ENCODE results near the gene MEIS1. TPM values are rescaled to one million over a fixed set of nuclear protein-coding genes. Genes with fewer than 3 reads are reported as not detected.

MEIS1 gene
- total RNA-seq, 2 donors from 2014 or later, result 15.4 to 23.7 TPM

GRCh38 chr2:66570471-66570870, 135.5 kb downstream of the MEIS1 start:
- no peaks in the 10 kb centered on the region for H3K36me3 ChIP-seq
- DNase-seq (ENCODE audit: low spot score), result no peak
- no peak overlapping the region for H3K27ac ChIP-seq
- intact Hi-C loops (cut with DNase I), result loop anchor here (10.0 kb wide), 3 partner anchors 284 to 846 kb away; no protein-coding TSS in a partner anchor
- no peaks in the 10 kb centered on the region for H3K9me3 ChIP-seq
- H3K4me1 ChIP-seq (replicated peaks), result peaks cover 1% of the 10 kb centered on the region
- no peak overlapping the region for H3K4me3 ChIP-seq
- H3K27me3 ChIP-seq (replicated peaks; ENCODE audit: insufficient read depth), result no peaks in the 10 kb centered on the region
- 74% methylated on average over 3 of the region's 3 CpGs for WGBS
- no peak for TF ChIP-seq POLR2A (IDR thresholded peaks at IDR 0.05)
- TF ChIP-seq CTCF (IDR thresholded peaks at IDR 0.05), result no peak
- no peak for TF ChIP-seq POLR2AphosphoS5 (IDR thresholded peaks at IDR 0.05)

- WGBS, result 79% methylated on average over 6 of the region's 6 CpGs
- Histone ChIP-seq H3K36me3 (no peaks in the 10 kb centered on the region), H3K4me1 (replicated peaks) (peaks cover 7% of the 10 kb centered on the region), H3K27ac (no peak overlapping the region), H3K9me3 (no peaks in the 10 kb centered on the region), H3K27me3 (replicated peaks; ENCODE audit: insufficient read depth) (peaks cover 8% of the 10 kb centered on the region), H3K4me3 (no peak overlapping the region)
- no peak for DNase-seq (ENCODE audit: low spot score)
- TF ChIP-seq POLR2AphosphoS5 (IDR thresholded peaks at IDR 0.05), result no peak
- no peak for TF ChIP-seq POLR2A (IDR thresholded peaks at IDR 0.05)
- TF ChIP-seq CTCF (IDR thresholded peaks at IDR 0.05), result no peak
- intact Hi-C loops (cut with DNase I), result loop anchor here (10.0 kb wide), 3 partner anchors 283 to 847 kb away; no protein-coding TSS in a partner anchor
Measured at GRCh38 chr2:66571918-66572317, 137.0 kb downstream of the MEIS1 start.

GRCh38 chr2:66572391-66572790, 137.5 kb downstream of the MEIS1 start:
- peaks cover 8% of the 10 kb centered on the region for H3K27me3 ChIP-seq (replicated peaks; ENCODE audit: insufficient read depth)
- WGBS, result 68% methylated on average over 3 of the region's 3 CpGs
- H3K4me1 ChIP-seq (replicated peaks), result peaks cover 7% of the 10 kb centered on the region
- no peaks in the 10 kb centered on the region for H3K36me3 ChIP-seq
- H3K4me3 ChIP-seq, result no peak overlapping the region
- H3K9me3 ChIP-seq, result no peaks in the 10 kb centered on the region
- H3K27ac ChIP-seq, result no peak overlapping the region
- TF ChIP-seq POLR2AphosphoS5 (IDR thresholded peaks at IDR 0.05) (no peak), POLR2A (IDR thresholded peaks at IDR 0.05) (no peak), CTCF (IDR thresholded peaks at IDR 0.05) (no peak)
- DNase-seq (ENCODE audit: low spot score), result no peak
- intact Hi-C loops (cut with DNase I), result loop anchor here (10.0 kb wide), 3 partner anchors 282 to 848 kb away; no protein-coding TSS in a partner anchor

- Histone ChIP-seq H3K36me3 (no peaks in the 10 kb centered on the region), H3K27me3 (replicated peaks; ENCODE audit: insufficient read depth) (peaks cover 13% of the 10 kb centered on the region), H3K4me3 (no peak overlapping the region), H3K4me1 (replicated peaks) (peaks cover 7% of the 10 kb centered on the region), H3K9me3 (no peaks in the 10 kb centered on the region), H3K27ac (peak overlapping the region; percentile 11 to 41)
- TF ChIP-seq POLR2AphosphoS5 (IDR thresholded peaks at IDR 0.05), result no peak
- WGBS, result 64% methylated on average over 7 of the region's 7 CpGs
- intact Hi-C loops (cut with DNase I), result loop anchor here (10.0 kb wide), 3 partner anchors 281 to 849 kb away; no protein-coding TSS in a partner anchor
- no peak for DNase-seq (ENCODE audit: low spot score)
Measured at GRCh38 chr2:66573416-66573815, 138.5 kb downstream of the MEIS1 start.

- Histone ChIP-seq H3K4me3 (no peak overlapping the region), H3K27ac (peak overlapping the region; percentile 11 to 41)
- DNase-seq (ENCODE audit: low spot score), result no peak
Measured at GRCh38 chr2:66573821-66574233, 138.9 kb downstream of the MEIS1 start.

More at GRCh38 chr2:66573821-66574233, 138.9 kb downstream of the MEIS1 start:
- peaks cover 13% of the 10 kb centered on the region for H3K27me3 ChIP-seq (replicated peaks; ENCODE audit: insufficient read depth)
- WGBS, result 44% methylated on average over 8 of the region's 8 CpGs
- no peaks in the 10 kb centered on the region for H3K36me3 ChIP-seq
- intact Hi-C loops (cut with DNase I), result loop anchor here (10.0 kb wide), 3 partner anchors 281 to 849 kb away; no protein-coding TSS in a partner anchor
- no peak for TF ChIP-seq CTCF (IDR thresholded peaks at IDR 0.05)
- TF ChIP-seq POLR2AphosphoS5 (IDR thresholded peaks at IDR 0.05), result no peak
- TF ChIP-seq POLR2A (IDR thresholded peaks at IDR 0.05), result no peak
- H3K9me3 ChIP-seq, result no peaks in the 10 kb centered on the region
- peaks cover 7% of the 10 kb centered on the region for H3K4me1 ChIP-seq (replicated peaks)
